Activated gamma-delta T cell treated with anti-CD3 and anti-CD28 coated beads, Interleukin-2, amount 50 U/mL, for 16 hours (primary cell): ENCODE results near the gene WIZ.
A peak's percentile ranks its signal among the peaks of the same experiment; 100 is the strongest.
"Not testable (repeated sequence)": the region's sequence is repeated elsewhere in the genome, so short reads cannot be mapped to it uniquely, and the experiment has no call there.

Source experiments
- DNase-seq: peaks from one replicate; pipeline ENCODE4 v3.0.0-alpha.2; 2020; ENCODE audit warnings: low read depth

WIZ gene

DNA sequence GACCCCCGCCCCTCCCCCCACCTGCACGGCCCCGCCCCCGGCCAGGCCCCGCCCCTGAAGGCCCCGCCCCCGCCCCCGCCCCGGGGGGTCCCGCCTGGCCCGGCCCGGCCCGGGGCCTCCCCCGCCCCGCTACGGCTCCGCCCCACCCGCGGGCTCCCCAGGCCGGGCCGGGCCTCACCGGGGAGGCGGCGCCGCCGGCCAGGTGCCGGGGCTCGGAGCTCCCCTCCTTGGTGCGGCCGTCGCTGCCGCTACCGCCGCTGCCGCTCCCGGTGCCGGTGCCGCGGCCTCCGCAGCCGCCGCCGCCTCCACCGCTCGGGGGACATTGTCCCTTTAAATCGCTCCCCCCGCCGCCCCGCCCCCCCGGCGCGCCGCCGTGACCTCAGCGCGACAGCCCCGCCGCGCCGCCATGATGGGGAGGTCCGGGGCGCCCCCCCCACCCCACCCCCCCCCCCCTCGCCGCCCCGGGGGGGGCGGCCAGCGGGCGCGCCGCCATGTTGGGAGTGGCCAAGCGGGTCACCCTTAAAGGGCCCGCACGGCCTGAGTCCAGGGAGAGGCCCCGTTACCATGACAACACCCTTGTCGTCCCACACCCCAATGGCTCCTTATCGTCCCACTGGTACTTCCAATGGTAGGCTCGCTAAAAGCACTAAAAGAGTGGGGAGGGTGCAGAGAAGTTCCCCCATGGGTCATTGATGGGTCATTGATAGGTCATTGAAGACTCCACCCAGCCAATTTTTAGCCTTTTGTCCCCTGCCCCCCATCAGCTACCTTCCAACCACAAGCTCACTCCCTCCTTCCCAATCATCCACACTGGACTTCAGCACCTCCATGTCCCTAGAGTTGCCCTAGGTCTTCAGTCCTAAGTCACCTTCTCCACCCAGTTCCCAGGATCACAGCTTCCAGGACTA lies at the start of gene WIZ:
WIZ (minus strand) TSS at position 337 of the 908 bp plus-strand sequence. CDS start 1,649 bp downstream, outside the sequence.
- peak; percentile 74 for DNase-seq

- no peak for DNase-seq
Observed at GRCh38 chr19:15498910-15499309, 49.2 kb upstream of the WIZ start.

DNA sequence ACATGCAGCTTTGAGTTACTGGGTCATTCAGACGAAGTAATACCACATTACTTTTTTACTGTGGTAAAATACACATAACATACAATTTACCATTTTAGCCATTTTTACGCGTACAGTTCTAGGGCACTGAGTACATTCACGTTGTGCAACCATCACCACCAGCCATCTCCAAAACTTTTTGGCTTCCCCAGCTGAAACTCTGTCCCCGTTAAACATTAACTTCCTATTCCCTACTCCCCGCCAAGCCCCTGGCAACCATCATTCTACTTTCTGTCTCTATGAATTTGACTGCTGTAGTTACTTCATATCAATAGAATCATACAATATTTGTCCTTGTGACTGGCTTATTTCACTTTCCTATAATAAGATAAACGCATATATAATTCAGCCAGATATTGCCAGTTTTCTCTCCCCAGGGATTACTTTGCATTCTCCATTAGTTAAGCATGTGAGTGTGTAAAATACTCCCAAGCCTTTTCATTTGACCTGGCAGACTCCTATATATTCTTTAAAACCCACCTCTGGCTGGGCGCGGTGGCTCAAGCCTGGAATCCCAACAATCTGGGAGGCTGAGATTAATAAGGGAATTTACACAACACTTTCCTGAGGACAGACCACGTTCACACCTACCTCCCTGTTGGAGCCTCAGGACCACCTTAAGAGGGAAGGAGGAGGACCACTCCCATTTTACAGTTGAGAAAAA lies 48.6 kb upstream of the WIZ start:
- DNase-seq, result no peak

- DNase-seq, result no peak
Observed at GRCh38 chr19:15495151-15495550, 45.4 kb upstream of the WIZ start.

DNA sequence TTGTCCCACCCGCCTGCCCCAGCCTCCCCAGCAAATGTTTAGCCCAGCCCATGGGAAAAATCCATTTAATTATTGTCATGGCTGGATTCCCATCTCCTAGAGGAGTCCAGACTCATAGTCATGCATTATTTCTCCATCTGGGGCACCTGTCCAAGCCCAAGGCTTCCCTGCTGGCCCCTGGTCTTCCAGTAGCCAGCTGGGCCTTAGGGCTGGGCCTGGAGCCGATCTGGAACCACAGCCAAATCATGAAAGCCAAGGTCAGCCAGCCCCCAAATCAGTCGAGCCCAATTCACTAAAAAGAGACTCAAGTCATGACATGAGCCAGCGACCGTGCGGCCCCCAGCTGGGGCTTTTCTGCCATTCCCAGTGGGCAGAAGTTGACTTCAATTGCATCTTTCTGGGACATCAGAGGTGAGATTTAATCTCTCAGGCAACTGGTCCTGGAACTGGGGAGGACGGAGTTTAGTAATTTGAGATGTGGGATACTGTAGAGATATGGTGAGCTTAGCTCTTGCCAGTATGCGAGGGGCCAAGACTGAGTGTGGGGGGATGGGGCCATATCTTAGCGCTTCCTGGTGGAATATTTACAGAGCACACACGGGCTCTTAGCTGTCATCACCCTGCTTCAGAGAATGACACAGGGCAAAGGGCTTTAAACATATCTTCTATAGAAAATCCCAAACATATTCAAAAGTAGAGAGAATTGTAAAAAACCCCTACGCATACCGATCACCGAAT lies 38.9 kb upstream of the WIZ start:
- DNase-seq, result no peak

- DNase-seq, result no peak
Observed at GRCh38 chr19:15487038-15487437, 37.3 kb upstream of the WIZ start.

- DNase-seq, result not testable (repeated sequence)
Observed at GRCh38 chr19:15485768-15486167, 36.0 kb upstream of the WIZ start.

DNA sequence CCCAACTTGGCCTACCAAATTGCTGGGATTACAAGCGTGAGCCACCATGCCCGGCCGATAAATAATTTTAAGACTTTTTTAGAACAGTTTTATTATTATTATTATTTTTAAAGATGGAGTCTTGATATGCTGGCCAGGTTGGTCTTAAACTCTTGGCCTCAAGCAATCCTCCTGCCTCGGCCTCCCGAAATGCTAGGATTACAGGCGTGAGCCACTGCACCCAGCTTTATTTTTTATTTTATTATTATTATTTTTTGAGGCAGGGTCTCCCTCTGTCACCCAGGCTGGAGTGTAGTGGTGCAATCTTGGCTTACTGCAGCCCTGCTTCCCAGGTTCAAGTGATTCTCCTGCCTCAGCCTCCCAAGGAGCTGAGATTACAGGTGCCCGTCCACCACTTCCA lies 31.2 kb upstream of the WIZ start:
- DNase-seq, result not testable (repeated sequence)

GRCh38 chr19:15479391-15480345 lies 29.9 kb upstream of the WIZ start, which contains the start of gene PGLYRP2:
Gene PGLYRP2 (minus strand): TSS chr19:15479501. CDS start chr19:15479371, 130 bp downstream.
- no peak for DNase-seq

DNA sequence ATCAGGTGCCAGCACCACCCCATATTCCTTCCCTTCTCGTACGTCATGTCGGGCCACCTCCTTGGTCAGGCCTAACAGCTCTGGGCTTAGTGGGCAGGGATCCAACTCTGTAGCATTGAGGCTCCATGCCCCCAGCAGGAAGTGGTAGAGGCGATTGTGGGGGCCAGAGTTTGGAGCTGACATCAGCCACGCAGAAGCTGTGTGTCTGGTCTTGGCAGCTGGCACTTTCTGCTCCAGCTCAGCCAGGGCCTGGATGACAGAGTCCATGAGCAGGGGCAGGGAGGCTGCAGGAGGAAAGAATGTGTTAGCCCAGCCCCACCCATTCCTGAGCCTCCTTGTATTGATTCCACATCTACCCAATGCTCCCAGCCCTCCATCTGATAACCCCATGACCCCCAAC lies 26.6 kb upstream of the WIZ start:
- no peak for DNase-seq

DNA sequence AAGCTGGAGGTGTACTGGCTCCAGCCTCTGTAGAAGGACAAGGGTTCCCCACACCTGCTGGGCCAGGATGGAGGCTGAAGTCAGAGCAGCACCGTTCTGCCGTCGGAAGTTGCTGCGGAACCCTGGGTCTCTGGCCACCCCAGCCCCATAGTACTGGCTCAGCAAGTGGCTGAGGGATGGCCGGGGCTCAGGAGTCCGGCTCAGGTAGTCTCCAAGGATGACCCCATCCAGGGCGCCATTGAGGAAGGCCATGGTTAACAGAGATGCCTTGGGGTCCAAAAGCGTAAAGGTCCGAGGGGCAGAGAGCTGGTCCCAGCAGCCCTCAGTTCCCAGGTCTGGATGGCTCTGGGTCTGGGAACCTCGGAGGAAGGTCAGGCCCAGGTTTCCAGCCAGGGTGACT lies 25.9 kb upstream of the WIZ start:
- DNase-seq, result no peak

GRCh38 chr19:15475169-15475568 lies 25.4 kb upstream of the WIZ start:
- DNase-seq, result no peak

DNA sequence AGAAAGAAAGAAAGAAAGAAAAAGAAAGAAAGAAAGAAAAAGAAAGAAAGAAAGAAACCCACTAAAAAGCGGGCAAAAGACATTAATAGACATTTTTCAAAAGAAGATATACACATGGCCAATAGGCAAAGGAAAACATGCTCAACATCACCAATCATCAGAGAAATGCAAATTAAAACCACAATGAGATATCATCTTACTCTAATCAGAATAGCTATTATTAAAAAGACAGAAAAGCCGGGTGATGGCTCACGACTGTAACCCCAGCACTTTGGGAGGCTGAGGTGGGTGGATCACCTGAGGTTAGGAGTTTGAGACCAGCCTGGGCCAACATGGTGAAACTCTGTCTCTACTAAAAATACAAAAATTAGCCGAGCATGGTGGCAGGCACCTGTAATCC lies 24.1 kb upstream of the WIZ start:
- not testable (repeated sequence) for DNase-seq

DNA sequence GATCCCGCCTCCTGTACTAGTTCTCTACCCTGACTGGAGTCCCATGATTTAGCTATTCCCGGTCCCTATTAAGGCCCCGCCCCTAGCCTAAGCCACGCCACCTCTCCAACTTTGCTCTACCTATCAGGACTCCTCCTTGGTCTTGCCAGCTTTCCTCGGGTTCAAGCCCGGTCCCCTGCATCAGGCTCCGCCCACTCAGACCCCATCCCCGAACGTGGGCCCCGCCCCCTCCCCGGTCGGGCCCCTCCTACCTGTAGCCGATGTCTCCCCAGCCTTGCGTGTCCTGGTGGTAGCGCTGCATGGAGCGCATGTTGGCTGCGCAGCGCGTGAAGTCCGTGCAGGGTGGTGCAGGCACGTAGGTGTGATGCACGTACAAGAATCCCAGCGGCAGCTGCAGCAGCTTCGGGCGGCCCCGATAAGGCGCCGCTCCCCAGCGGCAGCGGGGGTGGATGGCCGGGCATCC lies 21.9 kb upstream of the WIZ start:
- no peak for DNase-seq

- no peak for DNase-seq
Observed at GRCh38 chr19:15469513-15470297, 19.9 kb upstream of the WIZ start.

DNA sequence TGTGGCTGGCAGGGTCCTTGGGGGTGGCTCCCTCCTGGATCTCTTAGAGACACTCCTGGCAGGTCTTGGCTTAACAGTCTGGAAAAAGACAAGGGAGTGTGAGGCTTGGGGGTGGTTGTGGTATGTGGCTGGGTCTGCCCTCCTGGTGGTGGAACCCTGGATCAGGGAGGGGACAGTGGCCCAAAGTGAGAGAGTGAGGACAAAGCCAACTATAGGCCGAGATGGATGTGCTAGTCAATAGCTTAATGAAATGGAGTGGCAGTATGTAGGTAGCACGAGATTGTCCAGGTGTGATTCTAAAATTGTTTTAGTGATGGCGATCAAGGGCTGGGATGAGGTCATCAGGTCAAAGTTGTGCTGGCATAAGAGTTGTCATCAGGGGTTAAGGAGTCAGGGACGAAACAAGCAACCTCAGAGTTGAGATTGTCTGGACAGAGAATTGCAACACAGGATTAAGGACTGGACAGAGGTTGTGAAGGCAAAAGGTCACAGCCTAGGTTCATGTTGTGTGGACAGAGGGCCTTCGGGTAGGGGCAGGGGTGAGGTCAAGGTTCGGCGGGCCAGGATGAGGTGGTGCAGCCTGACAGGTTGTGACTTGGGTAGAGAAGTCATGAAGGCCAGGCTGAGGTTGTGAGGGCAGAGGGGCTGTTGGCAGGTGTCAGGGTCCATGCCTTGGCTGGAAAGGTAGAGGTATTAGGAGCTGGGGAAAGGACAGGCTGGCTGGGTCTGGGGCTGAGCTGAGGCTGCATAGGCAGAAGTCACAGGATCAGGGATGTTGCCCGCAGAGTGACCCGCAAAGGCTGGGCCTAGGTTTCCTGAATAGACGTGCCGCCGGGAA lies 19.1 kb upstream of the WIZ start:
- DNase-seq, result no peak

DNA sequence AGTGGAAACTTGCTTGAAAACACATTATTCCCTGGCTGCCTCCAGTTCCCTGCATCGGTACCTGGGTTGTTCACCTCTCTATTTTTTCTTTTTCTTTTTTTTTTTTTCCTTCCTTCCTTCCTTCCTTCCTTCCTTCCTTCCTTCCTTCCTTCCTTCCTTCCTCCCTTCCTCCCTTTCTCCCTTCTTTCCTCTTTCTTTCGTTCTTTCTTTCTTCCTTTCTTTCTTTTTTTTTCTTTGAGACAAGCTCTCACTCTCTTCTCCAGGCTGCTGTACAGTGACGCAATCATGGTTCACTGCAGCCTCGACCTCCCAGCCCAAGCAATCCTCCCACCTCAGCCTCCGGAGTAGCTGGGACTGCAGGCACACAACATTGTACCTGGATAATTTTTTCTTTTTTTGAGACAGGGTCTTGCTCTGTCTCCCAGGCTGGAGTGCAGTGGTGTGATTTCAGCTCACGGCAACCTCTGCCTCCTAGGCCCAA lies 18.0 kb upstream of the WIZ start:
- DNase-seq, result no peak

DNA sequence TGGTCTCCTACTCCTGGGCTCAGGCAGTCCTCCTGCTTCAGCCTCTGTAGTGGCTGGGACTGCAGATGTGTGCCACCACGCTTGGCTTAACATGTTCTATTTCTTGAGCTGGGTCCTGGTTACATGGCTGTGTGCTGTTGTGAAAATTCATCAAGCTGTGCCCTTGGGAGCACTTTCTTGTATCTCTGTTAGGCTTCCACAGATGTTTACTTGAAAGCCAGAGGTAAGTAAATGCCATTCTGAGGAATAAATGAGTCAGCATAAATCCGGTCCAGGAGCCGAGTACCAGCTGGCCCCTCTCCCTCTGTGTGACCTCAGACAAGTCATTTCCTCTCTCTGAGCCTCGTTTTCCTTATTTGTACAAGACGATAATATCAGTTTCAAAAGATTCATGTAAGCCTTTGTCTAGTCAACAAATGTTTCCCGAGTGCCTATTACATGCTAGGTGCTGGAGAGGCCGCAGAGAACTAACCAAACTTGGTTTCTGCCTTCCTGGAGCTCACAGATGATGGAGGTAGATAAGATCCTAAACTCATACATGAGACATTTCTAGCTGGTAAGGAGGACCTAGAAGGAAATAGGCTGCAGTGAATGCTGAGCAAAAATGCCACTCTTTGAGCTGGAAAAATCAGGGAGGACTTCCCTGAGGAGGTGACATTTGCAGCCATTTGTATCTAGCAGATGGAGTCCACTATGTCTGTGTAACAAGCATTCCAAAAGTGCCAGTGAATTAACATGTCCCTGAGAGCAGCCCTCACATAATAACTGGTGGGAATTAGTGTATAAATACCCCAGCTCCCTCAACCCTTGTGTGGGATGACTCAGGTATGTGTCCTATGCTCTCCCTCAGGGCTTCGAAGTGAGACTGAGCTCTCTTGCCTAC lies 17.3 kb upstream of the WIZ start:
- no peak for DNase-seq
